ENCODE data around the gene RPN2. TPM values are rescaled to one million over a fixed set of nuclear protein-coding genes. Genes with fewer than 3 reads are reported as not detected.

RPN2 gene
- total and polyA plus RNA-seq, 2 of the 13 experiments (the other 11 are each of a cell fraction or from before 2014, with no cell fraction given), result 587 to 1,818 TPM

DNA sequence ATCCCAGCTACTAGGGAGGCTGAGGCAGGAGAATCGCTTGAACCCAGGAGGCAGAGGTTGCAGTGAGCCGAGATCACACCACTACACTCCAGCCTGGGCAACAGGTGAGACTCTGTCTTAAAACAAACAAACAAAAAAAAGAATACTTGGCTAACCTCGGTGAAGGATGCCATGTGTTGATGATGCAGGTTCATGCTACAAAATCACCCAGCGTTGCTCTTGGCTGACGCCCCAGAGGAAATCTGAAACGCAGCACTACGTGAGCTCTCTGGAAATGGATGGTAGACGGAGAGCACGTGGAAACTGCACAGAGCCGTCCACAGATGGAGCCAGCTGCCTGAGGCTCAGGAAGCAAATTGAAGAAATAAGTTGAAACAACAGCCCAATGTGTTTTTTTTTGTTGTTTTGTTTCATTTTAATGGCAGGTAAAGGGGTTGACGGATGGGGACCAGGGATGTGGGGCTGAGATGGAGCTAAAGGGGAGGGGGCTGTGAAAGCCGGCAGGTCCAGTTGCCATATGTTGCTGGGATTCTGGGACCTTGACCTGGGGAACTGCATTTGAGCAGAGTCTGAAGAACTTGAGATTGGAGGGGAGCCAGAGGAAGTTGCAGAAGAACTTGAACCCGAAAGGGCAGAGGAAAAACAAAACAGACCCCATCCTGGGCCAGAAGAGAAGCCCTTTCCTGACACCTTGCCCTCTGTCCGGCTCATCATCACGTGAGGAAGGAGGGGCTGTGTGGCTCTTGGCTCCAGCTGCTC, 97.5 kb downstream of the RPN2 start (continued):
- no peak for TF ChIP-seq ZNF773 (CRISPR knock-in tag; IDR thresholded peaks at IDR 0.05; ENCODE audit: borderline replicate concordance)
- TF ChIP-seq ZNF564 (CRISPR knock-in tag; IDR thresholded peaks at IDR 0.05), result no peak
- TF ChIP-seq MEIS2 (CRISPR knock-in tag; IDR thresholded peaks at IDR 0.05), result no peak
- TF ChIP-seq NFIB (CRISPR knock-in tag; IDR thresholded peaks at IDR 0.05; ENCODE audit: borderline replicate concordance), result no peak
- TF ChIP-seq JARID2 (CRISPR knock-in tag; IDR thresholded peaks at IDR 0.05; ENCODE audit: insufficient replicate concordance), result no peak
- TF ChIP-seq, protein P1, sequence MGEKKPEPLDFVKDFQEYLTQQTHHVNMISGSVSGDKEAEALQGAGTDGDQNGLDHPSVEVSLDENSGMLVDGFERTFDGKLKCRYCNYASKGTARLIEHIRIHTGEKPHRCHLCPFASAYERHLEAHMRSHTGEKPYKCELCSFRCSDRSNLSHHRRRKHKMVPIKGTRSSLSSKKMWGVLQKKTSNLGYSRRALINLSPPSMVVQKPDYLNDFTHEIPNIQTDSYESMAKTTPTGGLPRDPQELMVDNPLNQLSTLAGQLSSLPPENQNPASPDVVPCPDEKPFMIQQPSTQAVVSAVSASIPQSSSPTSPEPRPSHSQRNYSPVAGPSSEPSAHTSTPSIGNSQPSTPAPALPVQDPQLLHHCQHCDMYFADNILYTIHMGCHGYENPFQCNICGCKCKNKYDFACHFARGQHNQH (CRISPR knock-in tag; IDR thresholded peaks at IDR 0.05), result 0 out of 2 replicates have a peak, but pooled peaks have one; percentile 31
- TF ChIP-seq ZNF572 (CRISPR knock-in tag; IDR thresholded peaks at IDR 0.05), result peak; percentile 92
- TF ChIP-seq ZFY (CRISPR knock-in tag; IDR thresholded peaks at IDR 0.05), result 0 out of 2 replicates have a peak, but pooled peaks have one; percentile 8
- peak; percentile 34; the same call in 1 of the 2 replicates for TF ChIP-seq BCL6 (CRISPR knock-in tag; IDR thresholded peaks at IDR 0.05)
- no peak for TF ChIP-seq NR1H2 (CRISPR knock-in tag; IDR thresholded peaks at IDR 0.05; ENCODE audit: borderline replicate concordance, low read depth)
- TF ChIP-seq ZBTB7A (CRISPR knock-in tag; IDR thresholded peaks at IDR 0.05), result peak; percentile 65; the same call in 1 of the 2 replicates
- TF ChIP-seq, protein P2, sequence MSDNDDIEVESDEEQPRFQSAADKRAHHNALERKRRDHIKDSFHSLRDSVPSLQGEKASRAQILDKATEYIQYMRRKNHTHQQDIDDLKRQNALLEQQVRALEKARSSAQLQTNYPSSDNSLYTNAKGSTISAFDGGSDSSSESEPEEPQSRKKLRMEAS (IDR thresholded peaks at IDR 0.05), result peak; percentile 90
- TF ChIP-seq, protein P3, sequence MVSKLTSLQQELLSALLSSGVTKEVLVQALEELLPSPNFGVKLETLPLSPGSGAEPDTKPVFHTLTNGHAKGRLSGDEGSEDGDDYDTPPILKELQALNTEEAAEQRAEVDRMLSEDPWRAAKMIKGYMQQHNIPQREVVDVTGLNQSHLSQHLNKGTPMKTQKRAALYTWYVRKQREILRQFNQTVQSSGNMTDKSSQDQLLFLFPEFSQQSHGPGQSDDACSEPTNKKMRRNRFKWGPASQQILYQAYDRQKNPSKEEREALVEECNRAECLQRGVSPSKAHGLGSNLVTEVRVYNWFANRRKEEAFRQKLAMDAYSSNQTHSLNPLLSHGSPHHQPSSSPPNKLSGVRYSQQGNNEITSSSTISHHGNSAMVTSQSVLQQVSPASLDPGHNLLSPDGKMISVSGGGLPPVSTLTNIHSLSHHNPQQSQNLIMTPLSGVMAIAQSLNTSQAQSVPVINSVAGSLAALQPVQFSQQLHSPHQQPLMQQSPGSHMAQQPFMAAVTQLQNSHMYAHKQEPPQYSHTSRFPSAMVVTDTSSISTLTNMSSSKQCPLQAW (CRISPR knock-in tag; IDR thresholded peaks at IDR 0.05), result peak; percentile 49; the same call in 1 of the 2 replicates
- TF ChIP-seq, protein P4, sequence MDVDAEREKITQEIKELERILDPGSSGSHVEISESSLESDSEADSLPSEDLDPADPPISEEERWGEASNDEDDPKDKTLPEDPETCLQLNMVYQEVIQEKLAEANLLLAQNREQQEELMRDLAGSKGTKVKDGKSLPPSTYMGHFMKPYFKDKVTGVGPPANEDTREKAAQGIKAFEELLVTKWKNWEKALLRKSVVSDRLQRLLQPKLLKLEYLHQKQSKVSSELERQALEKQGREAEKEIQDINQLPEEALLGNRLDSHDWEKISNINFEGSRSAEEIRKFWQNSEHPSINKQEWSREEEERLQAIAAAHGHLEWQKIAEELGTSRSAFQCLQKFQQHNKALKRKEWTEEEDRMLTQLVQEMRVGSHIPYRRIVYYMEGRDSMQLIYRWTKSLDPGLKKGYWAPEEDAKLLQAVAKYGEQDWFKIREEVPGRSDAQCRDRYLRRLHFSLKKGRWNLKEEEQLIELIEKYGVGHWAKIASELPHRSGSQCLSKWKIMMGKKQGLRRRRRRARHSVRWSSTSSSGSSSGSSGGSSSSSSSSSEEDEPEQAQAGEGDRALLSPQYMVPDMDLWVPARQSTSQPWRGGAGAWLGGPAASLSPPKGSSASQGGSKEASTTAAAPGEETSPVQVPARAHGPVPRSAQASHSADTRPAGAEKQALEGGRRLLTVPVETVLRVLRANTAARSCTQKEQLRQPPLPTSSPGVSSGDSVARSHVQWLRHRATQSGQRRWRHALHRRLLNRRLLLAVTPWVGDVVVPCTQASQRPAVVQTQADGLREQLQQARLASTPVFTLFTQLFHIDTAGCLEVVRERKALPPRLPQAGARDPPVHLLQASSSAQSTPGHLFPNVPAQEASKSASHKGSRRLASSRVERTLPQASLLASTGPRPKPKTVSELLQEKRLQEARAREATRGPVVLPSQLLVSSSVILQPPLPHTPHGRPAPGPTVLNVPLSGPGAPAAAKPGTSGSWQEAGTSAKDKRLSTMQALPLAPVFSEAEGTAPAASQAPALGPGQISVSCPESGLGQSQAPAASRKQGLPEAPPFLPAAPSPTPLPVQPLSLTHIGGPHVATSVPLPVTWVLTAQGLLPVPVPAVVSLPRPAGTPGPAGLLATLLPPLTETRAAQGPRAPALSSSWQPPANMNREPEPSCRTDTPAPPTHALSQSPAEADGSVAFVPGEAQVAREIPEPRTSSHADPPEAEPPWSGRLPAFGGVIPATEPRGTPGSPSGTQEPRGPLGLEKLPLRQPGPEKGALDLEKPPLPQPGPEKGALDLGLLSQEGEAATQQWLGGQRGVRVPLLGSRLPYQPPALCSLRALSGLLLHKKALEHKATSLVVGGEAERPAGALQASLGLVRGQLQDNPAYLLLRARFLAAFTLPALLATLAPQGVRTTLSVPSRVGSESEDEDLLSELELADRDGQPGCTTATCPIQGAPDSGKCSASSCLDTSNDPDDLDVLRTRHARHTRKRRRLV (CRISPR knock-in tag; IDR thresholded peaks at IDR 0.05), result no peak
- TF ChIP-seq, protein P5, sequence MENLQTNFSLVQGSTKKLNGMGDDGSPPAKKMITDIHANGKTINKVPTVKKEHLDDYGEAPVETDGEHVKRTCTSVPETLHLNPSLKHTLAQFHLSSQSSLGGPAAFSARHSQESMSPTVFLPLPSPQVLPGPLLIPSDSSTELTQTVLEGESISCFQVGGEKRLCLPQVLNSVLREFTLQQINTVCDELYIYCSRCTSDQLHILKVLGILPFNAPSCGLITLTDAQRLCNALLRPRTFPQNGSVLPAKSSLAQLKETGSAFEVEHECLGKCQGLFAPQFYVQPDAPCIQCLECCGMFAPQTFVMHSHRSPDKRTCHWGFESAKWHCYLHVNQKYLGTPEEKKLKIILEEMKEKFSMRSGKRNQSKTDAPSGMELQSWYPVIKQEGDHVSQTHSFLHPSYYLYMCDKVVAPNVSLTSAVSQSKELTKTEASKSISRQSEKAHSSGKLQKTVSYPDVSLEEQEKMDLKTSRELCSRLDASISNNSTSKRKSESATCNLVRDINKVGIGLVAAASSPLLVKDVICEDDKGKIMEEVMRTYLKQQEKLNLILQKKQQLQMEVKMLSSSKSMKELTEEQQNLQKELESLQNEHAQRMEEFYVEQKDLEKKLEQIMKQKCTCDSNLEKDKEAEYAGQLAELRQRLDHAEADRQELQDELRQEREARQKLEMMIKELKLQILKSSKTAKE (CRISPR knock-in tag; IDR thresholded peaks at IDR 0.05; ENCODE audit: borderline replicate concordance), result peak; percentile 29; the same call in 1 of the 2 replicates
- TF ChIP-seq, protein P6, sequence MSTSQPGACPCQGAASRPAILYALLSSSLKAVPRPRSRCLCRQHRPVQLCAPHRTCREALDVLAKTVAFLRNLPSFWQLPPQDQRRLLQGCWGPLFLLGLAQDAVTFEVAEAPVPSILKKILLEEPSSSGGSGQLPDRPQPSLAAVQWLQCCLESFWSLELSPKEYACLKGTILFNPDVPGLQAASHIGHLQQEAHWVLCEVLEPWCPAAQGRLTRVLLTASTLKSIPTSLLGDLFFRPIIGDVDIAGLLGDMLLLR (CRISPR knock-in tag; IDR thresholded peaks at IDR 0.05), result no peak
- TF ChIP-seq ZNF841 (CRISPR knock-in tag; IDR thresholded peaks at IDR 0.05; ENCODE audit: borderline replicate concordance), result no peak
- peak; percentile 40; the same call in 1 of the 2 replicates for TF ChIP-seq ERF (CRISPR knock-in tag; IDR thresholded peaks at IDR 0.05)

Data from HepG2 (cell line).